GM12873 (cell line): Measurements from ENCODE around the gene PHF2.

Experiments
- CTCF ChIP-seq: IDR thresholded peaks from 2 replicates; pipeline ENCODE4 v1.5.1; 2012; ENCODE audit warnings: low read depth, mild to moderate bottlenecking, moderate library complexity, low read length, control low read depth; ENCODE audit not compliant: insufficient read depth; ENCODE audit errors: missing control alignments

Gene PHF2

DNA sequence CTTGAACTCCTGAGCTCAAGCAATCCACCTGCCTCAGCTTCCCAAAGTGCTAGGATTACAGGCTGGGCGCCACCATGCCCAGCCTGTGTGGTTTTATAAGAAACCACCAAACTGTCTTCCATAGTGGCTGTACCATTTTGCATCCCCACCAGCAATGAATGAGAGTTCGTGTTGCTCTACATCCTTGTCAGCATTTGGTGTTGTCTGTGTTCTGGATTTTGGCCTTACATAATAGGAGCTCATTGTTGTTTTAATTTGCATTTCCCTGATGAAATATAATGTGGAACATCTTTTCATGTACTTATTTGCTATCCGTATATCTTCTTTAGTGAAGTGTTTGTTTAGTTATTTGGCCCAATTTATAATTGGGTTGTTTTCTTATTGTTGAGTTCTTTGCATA is 29.8 kb downstream of the PHF2 start:
- TF ChIP-seq CTCF, result no peak

- no peak for TF ChIP-seq CTCF
These were observed 33.8 kb downstream of the PHF2 start for GRCh38 chr9:93610206-93610605.

GRCh38 chr9:93612052-93612795 is 35.8 kb downstream of the PHF2 start:
- TF ChIP-seq CTCF, result no peak

DNA sequence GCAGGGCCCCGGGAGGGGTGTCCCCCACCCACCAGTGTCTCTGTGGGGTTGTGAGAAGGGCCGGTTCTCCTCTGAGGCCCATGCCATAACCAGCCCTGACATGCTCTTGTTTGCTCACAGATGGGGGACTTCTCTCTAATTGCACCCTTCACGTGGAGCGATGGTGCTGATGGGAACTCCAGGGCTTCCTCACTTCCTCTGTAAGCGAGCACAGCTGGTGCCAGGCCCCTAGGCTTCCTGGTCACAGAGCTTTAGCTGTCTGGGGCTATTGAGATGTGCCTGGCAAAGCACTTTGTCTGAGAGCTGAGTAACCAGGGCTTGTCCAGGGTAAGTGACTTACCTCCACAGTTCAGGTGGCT is 36.4 kb downstream of the PHF2 start:
- no peak for TF ChIP-seq CTCF

DNA sequence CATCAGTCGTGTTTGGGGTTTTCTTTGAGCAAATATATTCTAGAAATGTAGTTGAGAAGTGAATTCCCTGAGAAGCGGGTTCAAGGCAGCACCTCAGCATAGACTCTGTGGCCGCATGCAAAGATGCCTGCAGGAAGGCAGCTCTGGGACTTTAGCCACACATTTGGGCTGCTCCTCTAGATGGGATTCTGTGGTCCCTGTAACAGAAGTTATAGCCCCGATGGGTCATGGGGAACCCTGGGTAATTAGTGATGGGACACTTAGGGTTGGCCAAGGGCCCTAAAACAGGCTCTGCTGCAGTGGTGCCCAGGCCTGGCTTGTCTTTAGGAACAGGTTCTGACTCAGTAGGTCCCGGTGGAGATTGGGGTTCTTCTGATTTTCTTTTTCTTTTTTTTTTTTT is 36.8 kb downstream of the PHF2 start:
- no peak for TF ChIP-seq CTCF

DNA sequence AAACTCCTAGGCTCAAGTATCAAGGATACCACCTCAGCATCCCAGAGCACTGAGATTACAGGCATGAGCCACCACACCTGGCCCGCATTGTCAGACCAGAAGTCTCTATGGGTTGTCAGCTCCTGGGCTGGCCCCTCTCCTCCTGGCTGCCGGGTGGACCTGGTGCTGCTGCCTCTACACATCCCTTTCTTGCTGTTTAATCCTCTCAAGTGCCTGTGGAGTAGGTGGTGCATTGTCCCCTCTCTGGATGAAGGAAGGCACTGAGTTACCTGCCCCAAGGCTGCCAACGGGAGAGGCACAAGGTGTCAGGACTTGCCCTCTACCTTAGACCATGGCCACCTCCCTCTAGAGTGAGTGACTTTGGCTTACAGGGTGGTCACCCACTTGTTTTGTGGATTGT is 37.4 kb downstream of the PHF2 start:
- no peak for TF ChIP-seq CTCF

DNA sequence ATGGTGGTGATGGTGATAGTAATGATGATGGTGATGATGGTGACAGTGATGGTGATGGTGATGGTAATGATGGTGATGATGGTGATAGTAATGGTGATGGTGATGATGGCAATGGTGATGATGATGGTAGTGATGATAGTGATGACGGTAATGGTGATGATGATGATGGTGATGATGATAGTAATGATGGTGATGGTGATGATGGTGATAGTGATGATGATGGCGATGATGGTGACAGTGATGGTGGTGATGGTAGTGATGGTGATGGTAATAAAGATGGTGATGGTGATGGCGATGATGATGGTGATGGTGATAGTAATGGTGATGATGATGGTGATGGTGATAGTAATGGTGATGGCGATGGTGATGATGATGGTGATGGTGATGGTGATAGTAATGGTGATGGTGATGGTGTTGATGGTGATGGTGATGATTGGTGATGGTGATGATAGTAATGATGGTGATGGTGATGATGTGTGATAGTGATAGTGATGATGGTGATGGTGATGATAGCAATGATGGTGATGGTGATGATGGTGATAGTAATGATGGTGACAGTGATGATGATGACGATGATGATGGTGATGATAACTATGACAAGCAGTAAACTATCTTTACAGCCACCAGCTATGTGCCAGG is 38.6 kb downstream of the PHF2 start:
- no peak for TF ChIP-seq CTCF
